Activated naive CD8-positive, alpha-beta T cell (primary cell): ENCODE measurements around the gene CCDC150.
"Not testable (repeated sequence)": the region's sequence is repeated elsewhere in the genome, so short reads cannot be mapped to it uniquely, and the experiment has no call there.

Experiments
- H3K27ac Mint-ChIP-seq: one replicate; pipeline ENCODE4 v1.8.0; 2021; ENCODE audit warnings: mixed read lengths
- H3K27me3 Mint-ChIP-seq: one replicate; pipeline ENCODE4 v1.8.0; 2021; ENCODE audit warnings: mixed read lengths
- H3K36me3 Mint-ChIP-seq: one replicate; pipeline ENCODE4 v1.8.0; 2021; ENCODE audit warnings: mixed read lengths
- H3K4me1 Mint-ChIP-seq: one replicate; pipeline ENCODE4 v1.8.0; 2021; ENCODE audit warnings: low read depth, mixed read lengths
- H3K4me3 Mint-ChIP-seq: one replicate; pipeline ENCODE4 v1.8.0; 2021; ENCODE audit warnings: mild to moderate bottlenecking, mixed read lengths
- H3K9me3 Mint-ChIP-seq: one replicate; pipeline ENCODE4 v1.8.0; 2021; ENCODE audit warnings: low read depth, mixed read lengths

CCDC150 gene

GRCh38 chr2:196718419-196719109 lies 79.0 kb downstream of the CCDC150 start:
- Mint-ChIP-seq H3K36me3 (peaks cover 2% of the 10 kb centered on the region), H3K4me3 (no peak overlapping the region), H3K4me1 (no peaks in the 10 kb centered on the region), H3K27me3 (peaks cover 1% of the 10 kb centered on the region), H3K9me3 (no peaks in the 10 kb centered on the region), H3K27ac (no peak overlapping the region)

- H3K27me3 Mint-ChIP-seq, result peaks cover 1% of the 10 kb centered on the region
- H3K9me3 Mint-ChIP-seq, result no peaks in the 10 kb centered on the region
- no peaks in the 10 kb centered on the region for H3K4me1 Mint-ChIP-seq
- H3K36me3 Mint-ChIP-seq, result peaks cover 2% of the 10 kb centered on the region
- H3K27ac Mint-ChIP-seq, result no peak overlapping the region
- H3K4me3 Mint-ChIP-seq, result no peak overlapping the region
Observed at GRCh38 chr2:196719110-196719872, 79.8 kb downstream of the CCDC150 start.

GRCh38 chr2:196723571-196723970 lies 84.1 kb downstream of the CCDC150 start:
- Mint-ChIP-seq H3K36me3 (peaks cover 2% of the 10 kb centered on the region), H3K9me3 (no peaks in the 10 kb centered on the region), H3K27me3 (peaks cover 1% of the 10 kb centered on the region), H3K4me3 (no peak overlapping the region), H3K4me1 (no peaks in the 10 kb centered on the region), H3K27ac (no peak overlapping the region)

GRCh38 chr2:196725218-196725617 lies 85.7 kb downstream of the CCDC150 start:
- Mint-ChIP-seq H3K36me3 (peaks cover 2% of the 10 kb centered on the region), H3K4me3 (no peak overlapping the region), H3K9me3 (no peaks in the 10 kb centered on the region), H3K27ac (no peak overlapping the region), H3K4me1 (no peaks in the 10 kb centered on the region), H3K27me3 (peaks cover 1% of the 10 kb centered on the region)

GRCh38 chr2:196725882-196726281 lies 86.4 kb downstream of the CCDC150 start:
- Mint-ChIP-seq H3K27me3 (peaks cover 1% of the 10 kb centered on the region), H3K27ac (no peak overlapping the region), H3K9me3 (no peaks in the 10 kb centered on the region), H3K4me3 (no peak overlapping the region), H3K36me3 (peaks cover 2% of the 10 kb centered on the region), H3K4me1 (no peaks in the 10 kb centered on the region)

GRCh38 chr2:196729418-196729817 lies 89.9 kb downstream of the CCDC150 start:
- no peaks in the 10 kb centered on the region for H3K4me1 Mint-ChIP-seq
- H3K36me3 Mint-ChIP-seq, result no peaks in the 10 kb centered on the region
- no peaks in the 10 kb centered on the region for H3K9me3 Mint-ChIP-seq
- no peak overlapping the region for H3K27ac Mint-ChIP-seq
- no peaks in the 10 kb centered on the region for H3K27me3 Mint-ChIP-seq
- H3K4me3 Mint-ChIP-seq, result no peak overlapping the region

- H3K27ac Mint-ChIP-seq, H3K27me3 Mint-ChIP-seq, H3K4me3 Mint-ChIP-seq, H3K9me3 Mint-ChIP-seq, H3K4me1 Mint-ChIP-seq: not testable (repeated sequence)
- H3K36me3 Mint-ChIP-seq, result peaks cover 17% of the 10 kb centered on the region
Observed at GRCh38 chr2:196736646-196737045, 97.1 kb downstream of the CCDC150 start.

- Mint-ChIP-seq H3K36me3 (peaks cover 20% of the 10 kb centered on the region), H3K27ac (no peak overlapping the region), H3K27me3 (no peaks in the 10 kb centered on the region), H3K9me3 (peaks cover 5% of the 10 kb centered on the region), H3K4me1 (no peaks in the 10 kb centered on the region), H3K4me3 (no peak overlapping the region)
Observed at GRCh38 chr2:196737046-196737445, 97.5 kb downstream of the CCDC150 start.

GRCh38 chr2:196739031-196739430 lies 99.5 kb downstream of the CCDC150 start:
- Mint-ChIP-seq H3K9me3 (peaks cover 5% of the 10 kb centered on the region), H3K36me3 (peaks cover 21% of the 10 kb centered on the region), H3K27me3 (no peaks in the 10 kb centered on the region), H3K4me3 (no peak overlapping the region), H3K27ac (no peak overlapping the region), H3K4me1 (no peaks in the 10 kb centered on the region)

- no peaks in the 10 kb centered on the region for H3K27me3 Mint-ChIP-seq
- peaks cover 5% of the 10 kb centered on the region for H3K9me3 Mint-ChIP-seq
- H3K4me1 Mint-ChIP-seq, result no peaks in the 10 kb centered on the region
- H3K27ac Mint-ChIP-seq, result no peak overlapping the region
- H3K4me3 Mint-ChIP-seq, result no peak overlapping the region
- peaks cover 18% of the 10 kb centered on the region for H3K36me3 Mint-ChIP-seq
Observed at GRCh38 chr2:196742216-196742615, 102.7 kb downstream of the CCDC150 start.

GRCh38 chr2:196742685-196743084 lies 103.2 kb downstream of the CCDC150 start:
- H3K4me1 Mint-ChIP-seq, result no peaks in the 10 kb centered on the region
- H3K27me3 Mint-ChIP-seq, result no peaks in the 10 kb centered on the region
- H3K4me3 Mint-ChIP-seq, result no peak overlapping the region
- H3K27ac Mint-ChIP-seq, result no peak overlapping the region
- H3K9me3 Mint-ChIP-seq, result peaks cover 5% of the 10 kb centered on the region
- peaks cover 18% of the 10 kb centered on the region for H3K36me3 Mint-ChIP-seq

- Mint-ChIP-seq H3K27me3 (no peaks in the 10 kb centered on the region), H3K27ac (no peak overlapping the region), H3K4me1 (no peaks in the 10 kb centered on the region)
Observed at GRCh38 chr2:196743165-196743564, 103.7 kb downstream of the CCDC150 start.

GRCh38 chr2:196745711-196746110 lies 106.2 kb downstream of the CCDC150 start:
- no peak overlapping the region for H3K4me3 Mint-ChIP-seq
- H3K36me3 Mint-ChIP-seq, result peaks cover 4% of the 10 kb centered on the region
- H3K4me1 Mint-ChIP-seq, result peaks cover 4% of the 10 kb centered on the region
- no peaks in the 10 kb centered on the region for H3K9me3 Mint-ChIP-seq
- H3K27ac Mint-ChIP-seq, result no peak overlapping the region
- H3K27me3 Mint-ChIP-seq, result no peaks in the 10 kb centered on the region

More at GRCh38 chr2:196743165-196743564, 103.7 kb downstream of the CCDC150 start:
- no peak overlapping the region for H3K4me3 Mint-ChIP-seq
- peaks cover 5% of the 10 kb centered on the region for H3K9me3 Mint-ChIP-seq
- H3K36me3 Mint-ChIP-seq, result peaks cover 18% of the 10 kb centered on the region

- H3K9me3 Mint-ChIP-seq, result no peaks in the 10 kb centered on the region
- no peak overlapping the region for H3K4me3 Mint-ChIP-seq
- H3K36me3 Mint-ChIP-seq, result no peaks in the 10 kb centered on the region
- H3K4me1 Mint-ChIP-seq, result peaks cover 7% of the 10 kb centered on the region
- H3K27me3 Mint-ChIP-seq, result no peaks in the 10 kb centered on the region
- H3K27ac Mint-ChIP-seq, result no peak overlapping the region
Observed at GRCh38 chr2:196747400-196747799, 107.9 kb downstream of the CCDC150 start.

GRCh38 chr2:196748123-196748522 lies 108.6 kb downstream of the CCDC150 start:
- Mint-ChIP-seq H3K9me3 (no peaks in the 10 kb centered on the region), H3K4me1 (peaks cover 7% of the 10 kb centered on the region), H3K36me3 (no peaks in the 10 kb centered on the region), H3K4me3 (no peak overlapping the region), H3K27me3 (no peaks in the 10 kb centered on the region), H3K27ac (no peak overlapping the region)
